Measurements from ENCODE around the gene CCSAP. TPM values are rescaled to one million over a fixed set of nuclear protein-coding genes. Genes with fewer than 3 reads are reported as not detected.

The CCSAP gene
- total and polyA plus RNA-seq, 2 of the 13 experiments (the other 11 are each of a cell fraction or from before 2014, with no cell fraction given) = 3.7 to 9.0 TPM

- TF ChIP-seq MXD3 (CRISPR knock-in tag; IDR thresholded peaks at IDR 0.05) (no peak), ATF1 (CRISPR knock-in tag; IDR thresholded peaks at IDR 0.05) (no peak), FOSL2 (CRISPR knock-in tag; IDR thresholded peaks at IDR 0.05) (peak; percentile 32; the same call in 1 of the 2 replicates), ZNF543 (CRISPR knock-in tag; IDR thresholded peaks at IDR 0.05) (no peak), IKZF4 (CRISPR knock-in tag; IDR thresholded peaks at IDR 0.05; ENCODE audit: borderline replicate concordance, low read depth, not compliant biosample characterization) (no peak), BCL6 (CRISPR knock-in tag; IDR thresholded peaks at IDR 0.05) (0 out of 2 replicates have a peak, but pooled peaks have one; percentile 15), KLF15 (CRISPR knock-in tag; IDR thresholded peaks at IDR 0.05; ENCODE audit: borderline replicate concordance) (no peak), RARA (CRISPR knock-in tag; IDR thresholded peaks at IDR 0.05) (0 out of 2 replicates have a peak, but pooled peaks have one; percentile 10), SOX13 (IDR thresholded peaks at IDR 0.05) (no peak), SOX13 (CRISPR knock-in tag; conservative IDR thresholded peaks at IDR 0.05 in 1 of 2, IDR thresholded peaks at IDR 0.05 in 1 of 2) (peak in 1 of 2 experiments; percentile 66; a peak in 2 of 4 replicates), ZNF749 (CRISPR knock-in tag; IDR thresholded peaks at IDR 0.05; ENCODE audit: borderline replicate concordance) (no peak), HMGXB3 (CRISPR knock-in tag; IDR thresholded peaks at IDR 0.05; ENCODE audit: borderline replicate concordance) (no peak), ZNF432 (CRISPR knock-in tag; IDR thresholded peaks at IDR 0.05; ENCODE audit: borderline replicate concordance) (no peak), ATF7-NPFF (CRISPR knock-in tag; IDR thresholded peaks at IDR 0.05; ENCODE audit: low read depth) (no peak), RFX1 (IDR thresholded peaks at IDR 0.05) (no peak), NFYB (CRISPR knock-in tag; IDR thresholded peaks at IDR 0.05) (no peak), CTCF (CRISPR knock-in tag; IDR thresholded peaks at IDR 0.05) (no peak), ZBTB10 (CRISPR knock-in tag; IDR thresholded peaks at IDR 0.05; ENCODE audit: borderline replicate concordance) (no peak), NFE2L1 (CRISPR knock-in tag; IDR thresholded peaks at IDR 0.05; ENCODE audit: borderline replicate concordance) (no peak), ZMYM4 (CRISPR knock-in tag; IDR thresholded peaks at IDR 0.05) (0 out of 2 replicates have a peak, but pooled peaks have one; percentile 31), DDIT3 (CRISPR knock-in tag; IDR thresholded peaks at IDR 0.05) (no peak)
These were observed 44.4 kb downstream of the CCSAP start (continued) for GRCh38 chr1:229298420-229298819.
